NK-92 treated with Interleukin-12 subunit alpha and Interleukin-12 subunit beta, amount 100 ng/mL, for 24 hours (cell line): Measurements from ENCODE around the gene PRKX.
"Not testable (repeated sequence)": the region's sequence is repeated elsewhere in the genome, so short reads cannot be mapped to it uniquely, and the experiment has no call there.

Experiments
- DNase-seq: peaks from one replicate; lab custom pipeline; 2025; lab: John Stamatoyannopoulos, UW

PRKX gene

GRCh38 chrX:3653111-3653510 is 60.3 kb downstream of the PRKX start:
- no peak for DNase-seq

DNA sequence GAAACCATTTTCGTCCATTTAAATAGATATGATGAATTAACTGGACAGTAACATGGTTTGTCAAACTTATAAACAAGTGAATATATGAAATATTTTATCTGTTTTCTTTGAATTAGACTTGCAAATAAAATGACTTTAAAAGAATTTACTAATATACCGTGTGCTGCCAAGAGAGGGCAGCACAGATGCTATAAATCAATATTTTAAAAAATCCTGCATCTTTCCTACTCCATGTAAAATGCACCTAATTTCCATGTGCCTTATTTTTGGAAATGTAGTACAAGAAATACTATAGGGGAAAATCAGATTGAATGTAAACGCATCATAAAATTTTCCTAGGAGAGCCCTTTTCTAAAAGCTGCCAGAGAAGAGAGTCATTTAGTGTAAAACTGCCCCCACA is 62.2 kb downstream of the PRKX start:
- DNase-seq: no peak

DNA sequence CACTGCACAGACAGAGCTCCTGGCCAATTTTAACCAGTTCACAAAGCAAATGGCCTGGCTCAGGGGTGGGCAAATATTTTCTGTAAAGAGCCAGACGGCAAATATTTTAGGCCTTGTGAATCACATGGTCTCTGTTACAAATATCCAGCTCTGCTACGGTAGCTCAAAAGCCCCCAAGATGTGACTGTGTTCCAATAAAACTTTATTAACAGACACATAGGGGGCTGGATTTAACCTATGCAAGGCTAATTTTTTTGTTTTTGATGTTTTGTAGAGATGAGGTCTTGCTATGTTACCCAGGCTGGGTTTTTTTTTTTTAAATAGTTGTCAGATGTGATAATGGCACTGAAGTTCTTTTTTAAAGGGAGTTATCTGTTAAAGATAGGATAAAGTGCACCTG is 65.4 kb downstream of the PRKX start:
- no peak for DNase-seq

- DNase-seq: not testable (repeated sequence)
These were observed 73.4 kb downstream of the PRKX start for GRCh38 chrX:3639858-3640631.

- no peak for DNase-seq
These were observed 74.2 kb downstream of the PRKX start for GRCh38 chrX:3639236-3639635.

- no peak for DNase-seq
These were observed 75.1 kb downstream of the PRKX start for GRCh38 chrX:3638280-3638873.

DNA sequence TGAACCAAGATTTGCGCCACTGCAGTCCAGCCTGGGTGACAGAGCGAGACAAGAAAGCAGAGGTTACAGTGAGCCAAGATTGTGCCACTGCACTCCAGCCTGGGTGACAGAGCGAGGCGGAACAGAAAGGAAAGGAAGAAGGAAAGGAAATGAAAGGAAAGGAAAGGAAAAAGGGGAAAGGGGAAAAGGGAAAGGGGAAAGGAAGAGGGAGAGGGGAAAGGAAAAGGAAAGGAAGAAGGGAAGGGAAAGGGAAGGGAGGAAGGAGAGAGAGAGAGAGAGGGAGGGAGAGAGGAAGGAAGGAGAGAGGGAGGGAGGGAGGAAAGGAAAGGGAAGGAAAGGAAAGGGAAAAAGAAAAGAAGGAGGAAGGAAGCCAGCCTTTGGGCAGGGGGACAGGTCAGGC is 76.6 kb downstream of the PRKX start:
- DNase-seq: no peak

DNA sequence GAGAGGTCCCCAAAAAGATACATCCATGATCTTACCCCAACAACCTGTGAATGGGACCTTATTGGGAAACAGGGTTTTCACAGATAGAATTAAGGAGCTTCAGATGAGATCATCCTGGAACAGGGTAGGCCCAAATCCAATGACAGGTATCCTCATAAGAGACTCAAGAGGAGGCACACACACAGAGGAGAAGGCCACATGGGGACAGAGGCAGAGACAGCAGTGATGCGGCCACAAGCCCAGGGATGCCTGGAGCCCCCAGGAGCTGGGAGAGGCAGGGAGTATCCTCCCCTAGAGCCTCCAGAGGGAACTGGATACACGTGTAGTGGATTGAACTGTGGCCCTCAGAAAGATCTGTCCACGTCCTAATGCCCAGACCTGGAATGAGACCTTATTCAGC is 82.3 kb downstream of the PRKX start:
- DNase-seq: no peak

DNA sequence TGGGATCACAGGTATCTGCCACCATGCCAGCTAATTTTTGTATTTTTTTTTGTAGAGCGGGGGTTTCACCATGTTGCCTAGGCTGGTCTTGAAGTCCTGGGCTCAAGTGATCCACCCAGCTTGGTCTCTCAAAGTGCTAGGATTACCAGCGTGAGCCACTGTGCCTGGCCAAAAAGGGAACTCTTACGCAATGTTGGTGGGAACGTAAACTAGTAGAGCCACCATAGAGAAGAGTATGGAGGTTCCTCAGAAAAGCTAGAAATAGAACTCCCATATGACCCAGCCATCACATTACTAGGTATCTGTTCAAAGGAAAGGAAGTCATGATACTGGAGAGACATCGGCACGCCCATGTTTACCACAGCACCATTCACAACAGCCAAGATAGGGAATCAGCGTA is 85.9 kb downstream of the PRKX start:
- DNase-seq: no peak

DNA sequence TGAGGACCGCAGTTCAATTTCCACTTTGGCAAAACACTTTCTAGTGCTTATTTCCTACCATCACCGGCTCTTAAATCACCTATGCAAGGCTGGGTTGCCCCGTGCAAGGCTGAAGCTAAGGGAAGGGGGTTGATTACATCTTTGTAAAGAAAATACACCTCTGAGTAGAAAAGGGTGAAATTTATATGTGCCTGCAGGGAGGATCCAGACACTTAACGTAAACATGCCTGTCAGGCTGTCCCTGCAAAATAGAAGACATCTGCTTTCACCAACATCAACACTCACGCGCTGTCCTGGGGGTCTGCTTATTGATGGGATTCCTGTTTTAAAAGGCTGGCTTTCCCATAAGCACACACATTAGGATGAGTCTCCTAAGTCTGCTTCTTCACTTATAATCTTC is 92.0 kb downstream of the PRKX start:
- DNase-seq: no peak

DNA sequence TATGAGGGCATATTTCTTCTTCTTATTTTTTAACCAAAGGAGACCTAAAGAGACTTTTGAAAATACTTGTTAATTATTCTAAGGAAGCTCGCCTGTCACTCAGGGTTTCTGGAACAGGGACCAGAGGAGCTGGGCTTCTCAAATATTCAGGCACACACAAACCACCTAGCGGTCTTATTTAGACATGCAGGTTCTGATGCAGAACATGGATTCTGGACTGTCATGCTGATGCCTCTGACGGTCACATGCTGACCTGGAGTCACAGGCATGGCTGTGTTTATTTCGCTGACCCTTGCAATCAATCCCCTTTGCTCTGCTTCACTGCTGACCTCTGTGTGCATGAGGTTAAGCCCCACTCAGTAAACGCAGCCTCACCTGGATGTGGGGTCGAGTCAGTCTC is 101.7 kb downstream of the PRKX start:
- not testable (repeated sequence) for DNase-seq

- no peak for DNase-seq
These were observed 103.6 kb downstream of the PRKX start for GRCh38 chrX:3609810-3610209.

DNA sequence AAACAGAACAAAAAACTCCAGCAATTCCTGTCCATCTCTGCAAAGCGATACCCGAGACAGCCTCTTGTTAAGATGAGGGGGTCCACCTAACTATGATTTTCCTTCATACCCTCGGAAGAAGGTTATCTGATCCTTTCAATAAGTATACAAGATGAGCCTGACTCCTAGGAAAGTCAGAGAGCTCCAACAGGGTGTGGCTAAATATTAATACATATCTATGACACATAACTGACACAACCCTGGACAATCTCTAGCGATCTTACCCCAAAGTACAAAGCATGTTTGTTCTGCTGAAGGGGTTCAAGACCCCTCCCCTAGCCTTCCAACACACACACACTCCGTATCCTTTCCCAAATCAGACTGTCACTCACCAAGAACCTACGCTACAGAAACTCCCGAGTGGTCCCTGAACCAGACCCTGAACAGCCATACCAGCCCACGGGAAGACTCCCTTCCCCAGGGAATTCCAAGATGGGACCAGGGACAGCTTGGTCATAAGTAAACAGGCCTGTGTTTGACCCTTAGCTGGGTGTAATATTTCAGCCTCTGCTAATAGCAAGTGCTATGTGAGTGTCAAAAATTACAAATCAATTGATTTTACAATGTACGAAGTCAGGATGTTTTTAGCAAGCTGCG is 110.3 kb downstream of the PRKX start:
- DNase-seq: no peak

- no peak for DNase-seq
These were observed 113.5 kb downstream of the PRKX start for GRCh38 chrX:3599802-3600430.

DNA sequence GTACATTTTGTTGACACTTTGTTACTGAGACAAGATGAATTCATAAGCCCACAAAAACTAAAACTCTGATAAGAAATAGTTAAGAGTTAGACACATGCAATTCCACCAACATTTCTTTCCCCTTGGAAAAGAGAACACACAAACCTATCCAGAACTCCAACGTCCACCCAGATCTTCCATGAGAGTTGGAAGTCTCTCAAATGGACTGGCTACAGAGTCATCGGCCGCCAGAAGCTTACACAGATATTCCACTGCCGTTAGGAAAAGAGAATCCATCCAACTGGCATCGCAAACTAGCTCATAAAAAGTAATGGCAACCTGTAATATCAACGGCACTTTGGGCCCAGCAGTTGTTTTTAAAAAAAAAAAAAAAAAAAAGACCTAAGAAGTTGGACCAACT is 114.7 kb downstream of the PRKX start:
- no peak for DNase-seq

GRCh38 chrX:3598046-3598605 is 115.3 kb downstream of the PRKX start:
- DNase-seq: no peak

DNA sequence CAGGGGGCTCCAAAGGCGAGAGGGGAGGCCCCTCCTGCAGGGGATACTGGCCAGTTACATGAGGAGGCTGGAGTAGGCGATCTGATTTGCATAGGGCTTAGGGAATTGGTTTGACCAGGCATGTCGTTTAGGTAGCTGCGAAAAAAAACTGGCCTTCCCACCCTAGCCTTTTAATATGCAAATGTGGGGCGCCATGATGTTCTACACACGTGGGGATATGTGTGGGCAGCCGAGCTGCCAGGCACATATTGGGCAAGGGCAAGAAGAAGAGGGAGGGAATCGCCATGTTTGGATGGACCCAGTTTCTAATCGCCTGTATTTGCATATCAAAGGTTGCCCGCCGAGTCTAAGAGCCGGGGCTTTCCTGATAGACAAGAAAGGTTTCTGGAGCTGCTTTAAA is 121.3 kb downstream of the PRKX start:
- no peak for DNase-seq

GRCh38 chrX:3589474-3589873 is 124.0 kb downstream of the PRKX start:
- DNase-seq: no peak

- DNase-seq: no peak
These were observed 127.7 kb downstream of the PRKX start for GRCh38 chrX:3585719-3586118.

- DNase-seq: no peak
These were observed 128.9 kb downstream of the PRKX start for GRCh38 chrX:3584415-3584996.

DNA sequence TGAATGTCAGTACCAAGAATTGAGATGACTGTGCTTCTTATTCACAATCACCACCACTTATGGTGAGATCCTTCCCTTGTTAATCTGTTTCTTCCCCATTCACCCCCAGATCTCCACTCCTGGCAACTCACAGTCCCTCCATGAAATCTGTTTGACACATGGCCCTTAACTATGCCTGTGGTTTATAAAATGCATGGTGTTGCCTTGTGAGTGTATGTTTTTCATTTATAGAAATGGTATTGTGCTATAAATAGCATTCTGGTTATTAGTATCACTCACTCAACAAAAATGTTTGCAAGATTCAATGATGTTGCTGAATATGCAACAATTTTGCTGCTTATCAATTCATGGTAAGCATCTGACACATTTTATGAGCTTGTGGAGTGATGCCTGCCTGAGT is 131.0 kb downstream of the PRKX start:
- DNase-seq: no peak

GRCh38 chrX:3581609-3582108 is 131.8 kb downstream of the PRKX start:
- no peak for DNase-seq
